H1 (cell line): ENCODE measurements around the gene GRIA1. TPM values are rescaled to one million over a fixed set of nuclear protein-coding genes. Genes with fewer than 3 reads are reported as not detected.

ENCODE experiments used
- CEBPB ChIP-seq: IDR thresholded peaks from 2 replicates; pipeline ENCODE4 v1.6.1; 2012; ENCODE audit warnings: low read depth, low read length
- CHD1 ChIP-seq: IDR thresholded peaks from 2 replicates; pipeline ENCODE4 v1.6.1; 2012; ENCODE audit warnings: low read depth, low read length, improper control_type of control experiment
- CREB1 ChIP-seq: IDR thresholded peaks from 2 replicates; pipeline ENCODE4 v1.6.1; 2012; ENCODE audit warnings: inconsistent platforms
- RXRA ChIP-seq: IDR thresholded peaks from 2 replicates; pipeline ENCODE4 v1.6.1; 2011; ENCODE audit warnings: low read depth, mild to moderate bottlenecking, low read length, moderate library complexity; ENCODE audit not compliant: insufficient read depth
- SAP30 ChIP-seq: fragments of 300-600 bp; sonication (generic); IDR thresholded peaks from 2 replicates; pipeline ENCODE4 v1.7.1; 2012; ENCODE audit warnings: low read length, moderate library complexity, mild to moderate bottlenecking, inconsistent platforms; ENCODE audit not compliant: insufficient read depth, insufficient replicate concordance
- SRF ChIP-seq: IDR thresholded peaks from 2 replicates; pipeline ENCODE4 v1.6.1; 2011; ENCODE audit warnings: mild to moderate bottlenecking, low read depth, low read length, moderate library complexity
- polyA plus RNA-seq, 7 experiments: library from polyadenylated mRNA; depleted of rRNA in 3 of 7; stranded (reverse) in 5 of 7; unstranded in 2 of 7; fragments of >200 nt in 5 of 7; fragments of 200-250 nt in 2 of 7; gene quantifications; 1 replicate in 5 of 7; 2 replicates in 1 of 7; 4 replicates in 1 of 7; pipeline versions ENCODE4 v1.2.1 to v1.2.3, GENCODE V29; 2011 to 2013; ENCODE audit warnings: missing spikeins in 2 of 7, mixed read lengths in 2 of 7
- total RNA-seq: library from RNA; stranded (reverse); fragmentation: NEBNext Ultra II Directional; extraction: Animal tissue kit (Norgen Biotek cat#: 25700); gene quantifications from 2 replicates; pipeline ENCODE4 v1.2.1, GENCODE V29; 2021
- TF ChIP-seq, protein P1 (sequence below): IDR thresholded peaks from 2 replicates; pipeline ENCODE4 v1.6.1; 2012; ENCODE audit warnings: low read length, inconsistent platforms
- TF ChIP-seq, protein P2 (sequence below): IDR thresholded peaks from 2 replicates; pipeline ENCODE4 v1.6.1; 2012; ENCODE audit warnings: inconsistent platforms

The GRIA1 gene
- total and polyA plus RNA-seq, 2 of the 8 experiments (the other 6 are each of a cell fraction or from before 2014, with no cell fraction given) = 0.97 to 2.5 TPM

DNA sequence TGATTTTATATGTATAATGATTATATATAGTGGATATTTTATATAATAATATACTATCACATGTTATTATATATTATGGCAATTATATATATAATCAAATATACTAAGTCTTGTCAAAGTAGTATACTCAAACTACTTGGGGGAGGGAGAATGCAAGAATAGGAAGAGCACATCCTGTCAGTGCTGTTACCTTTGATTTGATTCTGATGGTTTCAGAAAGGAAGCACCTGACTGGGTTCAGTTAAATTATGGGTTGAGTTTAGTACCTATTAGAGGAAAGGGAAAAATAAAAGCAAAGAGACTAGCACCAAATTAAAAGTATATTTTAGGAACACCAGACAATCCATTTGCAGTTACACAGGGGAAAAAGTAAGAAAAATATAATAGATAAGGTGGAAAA lies 107.6 kb downstream of the GRIA1 start (continued):
- TF ChIP-seq, protein P1, sequence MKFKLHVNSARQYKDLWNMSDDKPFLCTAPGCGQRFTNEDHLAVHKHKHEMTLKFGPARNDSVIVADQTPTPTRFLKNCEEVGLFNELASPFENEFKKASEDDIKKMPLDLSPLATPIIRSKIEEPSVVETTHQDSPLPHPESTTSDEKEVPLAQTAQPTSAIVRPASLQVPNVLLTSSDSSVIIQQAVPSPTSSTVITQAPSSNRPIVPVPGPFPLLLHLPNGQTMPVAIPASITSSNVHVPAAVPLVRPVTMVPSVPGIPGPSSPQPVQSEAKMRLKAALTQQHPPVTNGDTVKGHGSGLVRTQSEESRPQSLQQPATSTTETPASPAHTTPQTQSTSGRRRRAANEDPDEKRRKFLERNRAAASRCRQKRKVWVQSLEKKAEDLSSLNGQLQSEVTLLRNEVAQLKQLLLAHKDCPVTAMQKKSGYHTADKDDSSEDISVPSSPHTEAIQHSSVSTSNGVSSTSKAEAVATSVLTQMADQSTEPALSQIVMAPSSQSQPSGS = no peak
- TF ChIP-seq CHD1 (no peak), CREB1 (no peak), SRF (no peak), RXRA (no peak), CEBPB (no peak), SAP30 (no peak)
- TF ChIP-seq, protein P2, sequence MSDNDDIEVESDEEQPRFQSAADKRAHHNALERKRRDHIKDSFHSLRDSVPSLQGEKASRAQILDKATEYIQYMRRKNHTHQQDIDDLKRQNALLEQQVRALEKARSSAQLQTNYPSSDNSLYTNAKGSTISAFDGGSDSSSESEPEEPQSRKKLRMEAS = no peak
